K562 (cell line): ENCODE data around the gene UGT2A3. TPM values are rescaled to one million over a fixed set of nuclear protein-coding genes. Genes with fewer than 3 reads are reported as not detected.

Source experiments
- ATAC-seq: fragments of 200-7000 bp; cut with Tn5 transposase; 3 replicates; pipeline ENCODE4 v1.9.1; 2020; ENCODE audit warnings: moderate library complexity
- BruUV-seq: library from RNA; stranded (reverse); fragments of 400-500 nt; replicated peaks from 2 replicates; lab custom pipeline; 2021; lab: Mats Ljungman, UMichigan
- CTCF ChIA-PET: fragments of 300-600 bp; formaldehyde crosslinking; extraction: SDS; loops from one replicate; lab custom pipeline; 2021; ENCODE audit warnings: low intra/inter-chr PET ratio; lab: Yijun Ruan, JAX
- POLR2A ChIA-PET: fragments of 300-600, 350-650 bp; sonication (Branson Sonifier 250); formaldehyde crosslinking; extraction: SDS; loops from one replicate; lab custom pipeline; 2021; ENCODE audit warnings: antibody characterized with exemption, inconsistent platforms; lab: Yijun Ruan, JAX
- DNase-seq, 4 experiments: peaks; one replicate each; pipeline versions ENCODE4 v3.0.0 to v3.0.0-alpha.2; 2011 to 2018; ENCODE audit warnings: low spot score in 3 of 4, mixed read lengths in 3 of 4; ENCODE audit errors: extremely low read depth in 1 of 4
- FAIRE-seq: peaks from 2 replicates; lab custom pipeline; 2011; peaks lifted over from hg19 to GRCh38; lab: Jason Lieb, UNC
- H2AFZ ChIP-seq: 2 replicates; pipeline ENCODE4 v1.6.0; 2011; ENCODE audit warnings: low read depth, low read length, control low read depth, inconsistent platforms
- H3K27ac ChIP-seq: fragments of 200-600 bp; 3 replicates; pipeline ENCODE4 v1.8.0; 2011; ENCODE audit warnings: low read depth, mild to moderate bottlenecking, control low read depth, inconsistent platforms, low read length, moderate library complexity, mixed read lengths; ENCODE audit errors: extremely low read depth
- H3K27me3 ChIP-seq, 2 experiments: fragments of 300-600 bp in 1 of 2; 2 replicates in 1 of 2; 3 replicates in 1 of 2; pipeline versions ENCODE4 v1.6.0 to v1.8.0; 2011; ENCODE audit warnings: inconsistent platforms in 2 of 2, low read length in 2 of 2, mild to moderate bottlenecking in 1 of 2, mixed read lengths in 1 of 2, moderate library complexity in 1 of 2; ENCODE audit not compliant: control insufficient read depth in 2 of 2, insufficient read depth in 2 of 2
- H3K36me3 ChIP-seq: fragments of 300-600 bp; 3 replicates; pipeline ENCODE4 v1.8.0; 2011; ENCODE audit warnings: mild to moderate bottlenecking, low read length, inconsistent platforms; ENCODE audit not compliant: control insufficient read depth, insufficient read depth
- H3K4me1 ChIP-seq, 2 experiments: fragments of 200-600 bp in 1 of 2; replicated peaks in 1 of 2; 2 replicates in 1 of 2; 3 replicates in 1 of 2; pipeline versions ENCODE4 v1.5.1 to v1.8.0; 2011; ENCODE audit warnings: inconsistent platforms in 2 of 2, low read length in 2 of 2, mild to moderate bottlenecking in 1 of 2, mixed read lengths in 1 of 2, moderate library complexity in 1 of 2; ENCODE audit not compliant: control insufficient read depth in 2 of 2, insufficient read depth in 2 of 2
- H3K4me2 ChIP-seq: 2 replicates; pipeline ENCODE4 v1.6.1; 2011; ENCODE audit warnings: low read length, control low read depth, inconsistent platforms, mixed read lengths; ENCODE audit not compliant: insufficient read depth
- H3K4me3 ChIP-seq: fragments of 200-600 bp; sonication (generic), shearing (Covaris generic); 2 replicates; pipeline ENCODE4 v1.5.1; 2016; ENCODE audit warnings: control low read depth, inconsistent platforms
- H3K79me2 ChIP-seq: fragments of 200-600 bp; 3 replicates; pipeline ENCODE4 v1.8.0; 2011; ENCODE audit warnings: low read length, inconsistent platforms; ENCODE audit not compliant: control insufficient read depth, insufficient read depth
- H3K9ac ChIP-seq, 2 experiments: 2 replicates each; pipeline versions ENCODE4 v1.6.0 to v1.6.1; 2011; ENCODE audit warnings: low read depth in 2 of 2, low read length in 2 of 2, control low read depth in 1 of 2, inconsistent platforms in 1 of 2, mild to moderate bottlenecking in 1 of 2, mixed read lengths in 1 of 2; ENCODE audit not compliant: insufficient read depth in 1 of 2
- H3K9me1 ChIP-seq: one replicate; pipeline ENCODE4 v1.6.0; 2011; ENCODE audit warnings: inconsistent platforms, mild to moderate bottlenecking, low read length, moderate library complexity; ENCODE audit not compliant: control insufficient read depth, insufficient read depth
- H3K9me3 ChIP-seq: replicated peaks from 2 replicates; pipeline ENCODE4 v1.5.1; 2011; ENCODE audit warnings: low read depth, low read length, inconsistent platforms; ENCODE audit not compliant: control insufficient read depth, insufficient read depth
- H4K20me1 ChIP-seq: replicated peaks from 2 replicates; pipeline ENCODE4 v1.6.1; 2011; ENCODE audit warnings: low read length, inconsistent platforms, mixed read lengths; ENCODE audit not compliant: control insufficient read depth, insufficient read depth
- GATAD2A ChIP-seq: fragments of 450-650 bp; IDR thresholded peaks from 2 replicates; pipeline ENCODE4 v1.6.1; 2017
- HCFC1 ChIP-seq: IDR thresholded peaks from 2 replicates; pipeline ENCODE4 v1.6.1; 2012; ENCODE audit warnings: low read depth, low read length, improper control_type of control experiment
- KDM4B ChIP-seq, 2 experiments: fragments of 450-650 bp in 1 of 2; sonication (generic) in 1 of 2; IDR thresholded peaks; 2 replicates each; pipeline ENCODE4 v1.6.1; 2016 to 2017; ENCODE audit warnings: borderline replicate concordance in 2 of 2, antibody characterized with exemption in 1 of 2, low read depth in 1 of 2, mild to moderate bottlenecking in 1 of 2
- KDM5B ChIP-seq: fragments of 200-600 bp; sonication (generic); IDR thresholded peaks from 2 replicates; pipeline ENCODE4 v1.6.1; 2012; ENCODE audit warnings: low read depth, mild to moderate bottlenecking, moderate library complexity, low read length, control low read depth, inconsistent platforms; ENCODE audit not compliant: insufficient replicate concordance
- KLF6 ChIP-seq: fragments of 250-450 bp; sonication (Bioruptor Pico); IDR thresholded peaks from 2 replicates; pipeline ENCODE4 v1.4.0; 2020; ENCODE audit warnings: mild to moderate bottlenecking, moderate library complexity, borderline replicate concordance
- NCOA6 ChIP-seq: fragments of 450-650 bp; IDR thresholded peaks from 2 replicates; pipeline ENCODE4 v1.6.1; 2017; ENCODE audit warnings: mild to moderate bottlenecking
- NFXL1 ChIP-seq: fragments of 450-650 bp; formaldehyde crosslinking; IDR thresholded peaks from 2 replicates; pipeline ENCODE4 v1.4.0; 2021; ENCODE audit warnings: mild to moderate bottlenecking
- NR1H2 ChIP-seq: sonication (generic); formaldehyde crosslinking; IDR thresholded peaks from 2 replicates; pipeline ENCODE4 v1.4.0; 2020; ENCODE audit warnings: mild to moderate bottlenecking, missing genetic modification reagents
- ZBTB8A ChIP-seq: fragments of 450-650 bp; IDR thresholded peaks from 2 replicates; pipeline ENCODE4 v1.6.1; 2018; ENCODE audit warnings: mild to moderate bottlenecking, moderate library complexity; ENCODE audit not compliant: partially characterized antibody
- ZNF12 ChIP-seq: sonication (generic); formaldehyde crosslinking; IDR thresholded peaks from 2 replicates; pipeline ENCODE4 v1.4.0; 2020; ENCODE audit warnings: mild to moderate bottlenecking, missing genetic modification reagents
- ZNF408 ChIP-seq: fragments of 250-450 bp; sonication (Bioruptor Pico); IDR thresholded peaks from 2 replicates; pipeline ENCODE4 v1.4.0; 2020; ENCODE audit warnings: low read depth, mild to moderate bottlenecking, moderate library complexity
- ZNF696 ChIP-seq: fragments of 250-450 bp; sonication (Bioruptor Pico); conservative IDR thresholded peaks from 2 replicates; pipeline ENCODE4 v1.4.0; 2020; ENCODE audit warnings: mild to moderate bottlenecking, moderate library complexity
- WGBS: fragments of 100-300 bp; shearing (Covaris generic); methylation state at CpG from one replicate; pipeline ENCODE4 v1.1.6; 2016; ENCODE audit warnings: low coverage, mixed read lengths; ENCODE audit not compliant: insufficient coverage; ENCODE audit errors: missing lambda C conversion rate; 5-methylcytosine and 5-hydroxymethylcytosine counted together
- in situ Hi-C: fragments of 300-500 bp; cut with MboI; formaldehyde crosslinking; loops from 4 replicates; pipeline ENCODE4 v1.15.0; 2018; ENCODE audit warnings: inconsistent platforms, mixed read lengths
- intact Hi-C: fragments of 100-400 bp; cut with micrococcal nuclease; formaldehyde crosslinking; loops from 2 replicates; pipeline ENCODE4 v1.14.2; 2022
- polyA plus RNA-seq, 8 experiments: library from polyadenylated mRNA; depleted of rRNA in 4 of 8; stranded (reverse) in 5 of 8; unstranded in 3 of 8; fragments of >200 nt; fragmentation: Nextera tagmentation in 2 of 8; fragmentation: Illumina TruSeq in 1 of 8; extraction: Ambion mirVana in 2 of 8; extraction: Trizol in 1 of 8; gene quantifications; 2 replicates each; pipeline versions ENCODE4 v1.2.1 to v1.2.3, GENCODE V29; 2011 to 2014; ENCODE audit warnings: inconsistent platforms in 1 of 8, missing spikeins in 1 of 8
- total RNA-seq, 7 experiments: library from RNA; depleted of rRNA in 6 of 7; stranded (reverse); fragments of >200 nt in 6 of 7; fragmentation: Illumina TruSeq in 2 of 7; extraction: Trizol in 2 of 7; gene quantifications; 2 replicates each; pipeline versions ENCODE4 v1.2.1 to v1.2.3, GENCODE V29; 2011 to 2021; ENCODE audit warnings: low replicate concordance in 1 of 7
- TF ChIP-seq, protein P1 (sequence below): fragments of 250-450 bp; sonication (Bioruptor Pico); IDR thresholded peaks from 2 replicates; pipeline ENCODE4 v1.8.0; 2022; ENCODE audit warnings: inconsistent platforms
- TF ChIP-seq, protein P2 (sequence below): fragments of 450-650 bp; IDR thresholded peaks from 2 replicates; pipeline ENCODE4 v1.6.1; 2016; ENCODE audit warnings: antibody characterized with exemption

Gene UGT2A3
- total and polyA plus RNA-seq, 9 of the 15 experiments (the other 6 are each of a cell fraction or from before 2014, with no cell fraction given): not detected

DNA sequence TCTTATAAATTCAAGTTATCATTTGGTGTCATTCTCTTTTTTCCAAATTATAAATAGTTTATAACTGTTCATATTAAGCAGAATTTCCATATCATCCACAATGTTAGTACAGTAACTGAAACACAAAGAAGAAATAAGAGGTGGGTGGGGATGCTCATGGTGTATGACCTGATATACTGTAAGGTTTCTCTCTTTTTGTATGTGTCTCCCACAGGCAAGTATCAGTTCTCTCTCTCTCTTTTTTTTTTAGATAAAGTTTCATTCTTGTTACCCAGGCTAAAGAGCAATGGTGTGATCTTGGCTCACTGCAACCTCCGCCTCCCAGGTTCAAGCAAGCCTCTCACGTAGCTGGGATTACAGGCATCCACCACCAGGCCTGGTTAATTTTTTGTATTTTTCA is 43.7 kb upstream of the UGT2A3 start (continued):
- TF ChIP-seq, protein P1, sequence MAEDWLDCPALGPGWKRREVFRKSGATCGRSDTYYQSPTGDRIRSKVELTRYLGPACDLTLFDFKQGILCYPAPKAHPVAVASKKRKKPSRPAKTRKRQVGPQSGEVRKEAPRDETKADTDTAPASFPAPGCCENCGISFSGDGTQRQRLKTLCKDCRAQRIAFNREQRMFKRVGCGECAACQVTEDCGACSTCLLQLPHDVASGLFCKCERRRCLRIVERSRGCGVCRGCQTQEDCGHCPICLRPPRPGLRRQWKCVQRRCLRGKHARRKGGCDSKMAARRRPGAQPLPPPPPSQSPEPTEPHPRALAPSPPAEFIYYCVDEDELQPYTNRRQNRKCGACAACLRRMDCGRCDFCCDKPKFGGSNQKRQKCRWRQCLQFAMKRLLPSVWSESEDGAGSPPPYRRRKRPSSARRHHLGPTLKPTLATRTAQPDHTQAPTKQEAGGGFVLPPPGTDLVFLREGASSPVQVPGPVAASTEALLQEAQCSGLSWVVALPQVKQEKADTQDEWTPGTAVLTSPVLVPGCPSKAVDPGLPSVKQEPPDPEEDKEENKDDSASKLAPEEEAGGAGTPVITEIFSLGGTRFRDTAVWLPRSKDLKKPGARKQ (CRISPR knock-in tag): no peak
- no peak for TF ChIP-seq NCOA6
- TF ChIP-seq, all 486 proteins: peak for 0

DNA sequence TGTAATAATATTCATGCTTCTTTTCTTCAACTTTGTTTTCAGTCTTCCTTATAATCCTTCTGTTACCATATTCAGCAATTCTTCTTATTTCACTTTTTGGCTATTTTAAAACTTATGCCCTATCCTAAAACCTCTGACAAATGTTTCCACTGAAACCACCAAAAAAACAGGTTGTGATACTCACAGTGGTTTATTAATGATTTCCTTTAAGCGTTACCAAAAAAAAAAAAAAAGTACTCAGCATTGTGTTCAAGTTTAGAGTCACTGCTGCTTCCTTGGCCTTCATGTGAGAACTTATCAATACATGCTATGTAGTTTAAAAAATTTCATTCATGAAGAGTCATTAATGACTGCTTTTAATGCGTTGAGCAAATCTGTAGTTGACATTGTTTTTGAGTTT is 35.4 kb upstream of the UGT2A3 start:
- Histone ChIP-seq H4K20me1 (no peaks in the 10 kb centered on the region), H3K4me1 (no peaks in the 10 kb centered on the region), H3K36me3 (no peaks in the 10 kb centered on the region), H3K9me1 (no peaks in the 10 kb centered on the region), H3K79me2 (no peaks in the 10 kb centered on the region), H3K27me3 (no peaks in the 10 kb centered on the region), H3K4me2 (no peak overlapping the region), H2AFZ (no peak overlapping the region), H3K9me3 (no peaks in the 10 kb centered on the region), H3K27ac (no peak overlapping the region), H3K4me3 (no peak overlapping the region), H3K9ac (no peak overlapping the region)
- POLR2A ChIA-PET: no interaction called here
- in situ Hi-C loops (no loop called here), intact Hi-C loops (no loop called here)
- FAIRE-seq (no peak), DNase-seq (no peak), ATAC-seq (no peak)
- CTCF ChIA-PET: no interaction called here
- no peak for TF ChIP-seq ZNF12
- no peak for TF ChIP-seq KDM5B
- TF ChIP-seq ZNF408 (CRISPR knock-in tag): no peak
- TF ChIP-seq NFXL1 (CRISPR knock-in tag): no peak
- no peak for TF ChIP-seq KDM4B (IDR thresholded peaks at IDR 0.05; ENCODE audit: borderline replicate concordance in 2 of 2, low read depth in 1 of 2)
- no peak for TF ChIP-seq KLF6
- TF ChIP-seq, protein P2, sequence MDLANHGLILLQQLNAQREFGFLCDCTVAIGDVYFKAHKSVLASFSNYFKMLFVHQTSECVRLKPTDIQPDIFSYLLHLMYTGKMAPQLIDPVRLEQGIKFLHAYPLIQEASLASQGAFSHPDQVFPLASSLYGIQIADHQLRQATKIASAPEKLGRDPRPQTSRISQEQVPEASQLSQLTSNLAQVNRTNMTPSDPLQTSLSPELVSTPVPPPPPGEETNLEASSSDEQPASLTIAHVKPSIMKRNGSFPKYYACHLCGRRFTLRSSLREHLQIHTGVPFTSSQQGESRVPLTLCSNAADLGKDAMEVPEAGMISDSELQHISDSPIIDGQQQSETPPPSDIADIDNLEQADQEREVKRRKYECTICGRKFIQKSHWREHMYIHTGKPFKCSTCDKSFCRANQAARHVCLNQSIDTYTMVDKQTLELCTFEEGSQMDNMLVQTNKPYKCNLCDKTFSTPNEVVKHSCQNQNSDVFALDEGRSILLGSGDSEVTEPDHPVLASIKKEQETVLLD: no peak
- no peak for TF ChIP-seq ZBTB8A
- TF ChIP-seq NR1H2 (CRISPR knock-in tag): no peak
- TF ChIP-seq HCFC1: no peak
- no peak for TF ChIP-seq GATAD2A
- no peak for TF ChIP-seq ZNF696 (CRISPR knock-in tag)
- WGBS: 0% methylated on average over 2 of the region's 2 CpGs
- BruUV-seq: no TSS peak
